Fibroblast of skin of right quadriceps (primary cell): Measurements from ENCODE around the gene SFT2D1.

Source experiments
- DNase-seq: peaks from one replicate; pipeline ENCODE4 v3.0.0-alpha.2; 2013

SFT2D1 gene

DNA sequence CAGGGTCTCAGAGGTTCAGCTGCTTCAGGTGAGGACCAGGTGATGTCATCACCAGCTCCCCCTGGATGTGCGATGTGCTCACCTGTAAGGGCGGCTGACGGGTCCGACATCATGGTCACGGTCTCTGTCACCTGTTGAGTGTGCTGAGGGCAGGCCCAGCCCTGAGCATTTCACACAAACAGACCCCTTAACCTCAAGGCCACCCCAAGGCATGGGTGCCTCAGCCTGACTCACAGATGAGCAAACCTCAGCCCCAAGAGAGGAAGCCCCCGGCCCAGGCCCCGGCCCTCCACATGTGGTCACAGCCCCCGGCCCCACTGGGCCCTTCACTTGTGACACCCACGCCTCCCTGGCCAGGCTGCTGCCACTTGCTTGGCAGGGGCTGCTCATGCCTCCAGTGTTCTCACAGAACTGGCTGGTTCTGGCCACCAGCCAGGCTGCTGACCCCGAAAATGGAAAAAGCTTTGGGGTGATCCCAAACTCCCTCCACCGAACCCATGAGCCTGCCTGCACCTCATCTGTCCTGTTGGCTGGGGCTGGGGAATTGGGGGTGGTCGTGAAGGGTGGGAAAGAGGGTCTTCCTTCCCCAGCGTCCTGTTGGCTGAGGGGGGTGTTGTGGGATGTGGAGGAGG lies 67.5 kb downstream of the SFT2D1 start:
- DNase-seq, result no peak

DNA sequence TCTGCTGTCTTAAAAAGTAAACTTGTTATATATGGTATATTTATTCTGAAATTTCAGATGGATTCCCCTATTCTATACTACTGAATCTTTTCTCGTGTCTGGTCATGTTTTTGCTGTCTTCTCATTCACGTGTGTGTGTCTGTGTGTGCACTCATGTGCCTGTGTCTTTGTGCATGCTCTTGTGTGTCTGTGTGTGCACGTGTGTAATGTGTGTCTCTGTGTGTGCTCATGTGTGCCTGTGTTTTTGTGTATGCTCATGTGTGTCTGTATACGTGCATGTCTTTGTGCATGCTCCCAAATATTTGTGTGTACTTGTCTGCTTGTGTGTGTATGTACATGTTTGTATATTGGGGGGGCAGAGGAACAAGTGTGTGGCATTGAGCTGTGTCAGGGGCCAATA lies 68.2 kb downstream of the SFT2D1 start:
- no peak for DNase-seq

DNA sequence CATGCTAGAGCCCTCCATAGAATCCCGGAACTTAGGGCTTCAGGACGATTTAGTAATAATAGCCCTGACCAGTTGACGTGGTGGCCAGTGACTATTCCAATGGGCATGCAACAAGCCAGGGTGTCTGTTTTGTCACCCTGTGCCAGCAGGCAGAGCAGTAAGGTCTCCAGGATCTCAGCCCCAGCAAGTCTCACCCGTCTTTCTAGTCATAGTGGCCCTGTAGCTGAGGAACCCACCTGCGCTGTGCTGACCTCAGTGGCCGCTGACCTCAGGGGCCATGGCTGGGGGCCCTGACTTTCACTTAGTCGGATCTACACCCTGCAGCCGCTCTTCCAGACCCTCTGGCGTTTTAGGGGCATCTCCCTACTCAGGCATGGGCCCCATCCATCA lies 71.0 kb downstream of the SFT2D1 start:
- DNase-seq, result no peak

GRCh38 chr6:166270706-166271375 lies 71.5 kb downstream of the SFT2D1 start:
- DNase-seq, result no peak
